22Rv1 (cell line): ENCODE data around the gene XPNPEP1.

ENCODE experiments used
- H3K27ac ChIP-seq: fragments of 450-650 bp; 2 replicates; pipeline ENCODE4 v1.5.1; 2017
- ZFX ChIP-seq: fragments of 450-650 bp; IDR thresholded peaks from 2 replicates; pipeline ENCODE4 v1.6.1; 2017; ENCODE audit warnings: antibody characterized with exemption, borderline replicate concordance
- TF ChIP-seq, protein P1 (sequence below): fragments of 450-650 bp; IDR thresholded peaks from 2 replicates; pipeline ENCODE4 v1.5.1; 2017; ENCODE audit warnings: mild to moderate bottlenecking

XPNPEP1 gene

DNA sequence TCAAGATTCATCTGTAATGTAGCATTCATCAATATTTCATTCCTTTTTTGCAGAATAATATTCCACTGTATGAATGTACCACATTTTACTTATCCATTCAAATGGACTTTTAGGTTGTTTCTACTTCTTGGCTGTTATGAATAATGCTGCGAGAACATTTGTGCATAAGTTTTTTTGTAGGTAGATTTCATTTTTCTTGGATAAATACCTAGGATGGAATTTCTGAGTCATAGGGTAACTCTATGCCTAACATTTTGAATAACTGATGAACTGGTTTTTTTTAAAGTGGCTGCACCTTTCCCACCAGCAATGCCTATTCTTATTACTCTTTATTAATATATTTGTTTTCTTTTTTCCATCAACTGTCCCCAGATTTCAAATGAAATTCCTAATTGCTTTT, 9.1 kb upstream of the XPNPEP1 start:
- H3K27ac ChIP-seq = no peak overlapping the region
- TF ChIP-seq, protein P1, sequence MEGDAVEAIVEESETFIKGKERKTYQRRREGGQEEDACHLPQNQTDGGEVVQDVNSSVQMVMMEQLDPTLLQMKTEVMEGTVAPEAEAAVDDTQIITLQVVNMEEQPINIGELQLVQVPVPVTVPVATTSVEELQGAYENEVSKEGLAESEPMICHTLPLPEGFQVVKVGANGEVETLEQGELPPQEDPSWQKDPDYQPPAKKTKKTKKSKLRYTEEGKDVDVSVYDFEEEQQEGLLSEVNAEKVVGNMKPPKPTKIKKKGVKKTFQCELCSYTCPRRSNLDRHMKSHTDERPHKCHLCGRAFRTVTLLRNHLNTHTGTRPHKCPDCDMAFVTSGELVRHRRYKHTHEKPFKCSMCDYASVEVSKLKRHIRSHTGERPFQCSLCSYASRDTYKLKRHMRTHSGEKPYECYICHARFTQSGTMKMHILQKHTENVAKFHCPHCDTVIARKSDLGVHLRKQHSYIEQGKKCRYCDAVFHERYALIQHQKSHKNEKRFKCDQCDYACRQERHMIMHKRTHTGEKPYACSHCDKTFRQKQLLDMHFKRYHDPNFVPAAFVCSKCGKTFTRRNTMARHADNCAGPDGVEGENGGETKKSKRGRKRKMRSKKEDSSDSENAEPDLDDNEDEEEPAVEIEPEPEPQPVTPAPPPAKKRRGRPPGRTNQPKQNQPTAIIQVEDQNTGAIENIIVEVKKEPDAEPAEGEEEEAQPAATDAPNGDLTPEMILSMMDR = no peak
- TF ChIP-seq ZFX = no peak

DNA sequence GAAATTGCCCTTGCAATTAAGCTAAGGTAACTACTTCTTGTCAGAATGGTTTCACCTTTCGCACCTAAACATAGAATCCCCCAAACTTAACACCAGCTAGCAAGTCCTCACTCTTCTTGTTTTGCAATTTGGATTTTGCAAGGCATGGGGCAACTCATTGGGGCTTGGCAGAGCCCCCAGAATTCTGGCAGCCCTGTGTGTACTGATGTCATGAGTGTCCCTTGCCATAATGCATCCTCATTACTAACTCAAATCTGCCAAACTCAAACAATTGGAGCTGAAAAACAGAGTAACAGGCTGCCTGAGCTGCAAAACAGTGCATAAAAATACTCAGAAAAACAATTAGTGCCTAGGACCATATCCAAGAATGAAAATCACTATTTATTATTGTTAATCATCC, 7.9 kb upstream of the XPNPEP1 start:
- TF ChIP-seq, protein P1 = no peak
- no peak for TF ChIP-seq ZFX
- H3K27ac ChIP-seq = no peak overlapping the region

DNA sequence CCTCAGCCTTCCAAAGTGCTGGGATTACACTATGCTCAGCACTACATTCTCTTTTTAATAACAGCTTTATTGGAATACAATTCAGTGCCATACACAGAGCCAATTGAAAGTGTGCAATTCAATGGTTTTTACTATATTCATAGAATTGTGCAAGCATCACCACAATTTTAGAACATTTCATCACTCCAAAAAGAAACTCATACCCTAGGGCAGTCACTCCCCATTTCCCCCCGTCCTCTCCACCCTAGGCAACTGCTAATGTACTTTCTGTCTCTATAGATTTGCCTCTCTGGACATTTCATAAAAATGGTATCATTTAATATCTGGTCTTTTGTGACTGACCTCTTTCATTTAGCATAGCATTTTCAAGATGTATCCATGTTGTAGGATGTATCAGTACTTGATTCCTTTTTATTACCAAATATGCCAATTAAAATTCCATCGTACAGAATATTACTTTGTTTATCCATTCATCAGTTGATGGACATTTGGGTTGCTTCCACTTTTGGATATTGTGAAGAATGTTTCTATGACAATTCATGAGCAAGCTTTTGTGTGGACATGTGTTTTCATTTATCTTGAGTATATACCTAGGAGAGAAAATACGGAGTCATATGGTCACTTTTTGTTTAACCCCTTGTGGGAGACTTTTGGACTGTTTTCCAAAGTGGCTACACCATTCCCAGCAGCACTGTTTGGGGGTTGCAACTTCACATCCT, 6.3 kb upstream of the XPNPEP1 start:
- H3K27ac ChIP-seq = no peak overlapping the region
- no peak for TF ChIP-seq ZFX
- TF ChIP-seq, protein P1 = no peak

DNA sequence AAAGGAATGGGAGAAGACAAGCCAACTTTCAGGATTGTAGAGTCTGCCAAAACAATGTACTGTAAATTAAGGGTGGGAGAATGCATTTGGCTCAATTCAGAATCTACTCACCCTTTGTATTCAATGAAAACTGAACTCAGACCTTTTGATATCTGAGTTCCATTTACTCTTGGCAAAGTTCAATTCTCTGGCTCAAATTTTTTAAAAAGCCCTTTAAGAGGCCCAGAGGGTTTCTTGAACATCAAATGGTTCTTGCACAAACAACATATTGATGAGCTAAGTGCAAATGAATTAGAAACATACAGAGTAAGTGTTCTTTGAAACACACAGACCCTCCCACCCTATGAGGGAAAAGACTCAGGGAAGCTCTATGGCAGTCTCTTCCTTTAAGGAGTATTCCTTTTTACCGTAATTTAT, 5.2 kb upstream of the XPNPEP1 start:
- no peak overlapping the region for H3K27ac ChIP-seq
- no peak for TF ChIP-seq ZFX
- TF ChIP-seq, protein P1 = no peak

DNA sequence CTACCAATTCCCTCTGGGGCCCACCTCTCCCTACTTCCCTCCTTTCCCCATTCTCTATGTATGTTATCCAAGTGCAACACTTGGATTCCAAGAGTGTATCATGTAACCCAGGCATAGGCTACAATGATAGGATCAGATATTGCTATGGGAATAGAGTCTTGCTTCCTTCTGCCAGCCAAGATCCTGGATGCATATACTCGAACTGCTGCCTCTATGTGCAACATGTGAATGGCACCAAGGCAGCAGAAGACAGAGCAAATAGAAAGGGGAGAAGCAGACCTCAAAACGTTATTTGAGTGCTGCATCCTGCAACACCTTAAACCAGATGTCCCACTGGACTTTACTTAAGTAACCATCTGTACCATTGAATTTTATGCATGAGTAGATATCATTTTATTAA, 3.5 kb upstream of the XPNPEP1 start:
- TF ChIP-seq, protein P1 = no peak
- no peak for TF ChIP-seq ZFX
- H3K27ac ChIP-seq = no peak overlapping the region

DNA sequence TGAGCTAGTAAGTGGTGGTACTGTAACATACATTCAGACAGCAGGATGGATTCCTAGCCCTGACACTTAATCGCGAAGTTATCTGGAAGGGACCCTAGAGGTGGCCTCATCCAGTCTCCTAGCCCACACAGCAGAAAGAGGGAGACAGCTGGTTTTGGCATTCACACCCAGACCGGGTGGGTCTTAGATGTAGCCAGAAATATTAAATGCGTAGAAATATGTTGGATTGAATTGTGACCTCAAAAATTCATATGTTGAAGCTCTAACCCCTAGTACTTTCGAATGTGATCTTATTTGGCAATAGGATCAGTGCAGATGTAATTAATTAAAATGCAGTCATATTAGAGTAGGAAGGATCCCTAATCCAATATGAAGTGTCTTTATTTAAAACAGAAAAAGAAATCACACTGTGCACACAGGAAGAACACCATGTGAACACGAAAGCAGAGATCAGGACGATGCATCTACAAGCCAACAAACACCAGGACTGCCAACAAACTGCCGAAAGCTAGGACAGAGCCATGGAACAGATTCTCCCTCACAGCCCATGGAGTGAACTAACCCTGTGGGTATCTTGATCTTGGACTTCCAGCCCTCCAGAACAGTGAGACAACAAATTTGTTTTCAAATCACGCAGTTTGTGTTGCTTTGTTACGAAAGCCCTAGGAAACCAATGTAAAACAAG, 2.9 kb upstream of the XPNPEP1 start:
- TF ChIP-seq, protein P1 = no peak
- TF ChIP-seq ZFX = no peak
- no peak overlapping the region for H3K27ac ChIP-seq

DNA sequence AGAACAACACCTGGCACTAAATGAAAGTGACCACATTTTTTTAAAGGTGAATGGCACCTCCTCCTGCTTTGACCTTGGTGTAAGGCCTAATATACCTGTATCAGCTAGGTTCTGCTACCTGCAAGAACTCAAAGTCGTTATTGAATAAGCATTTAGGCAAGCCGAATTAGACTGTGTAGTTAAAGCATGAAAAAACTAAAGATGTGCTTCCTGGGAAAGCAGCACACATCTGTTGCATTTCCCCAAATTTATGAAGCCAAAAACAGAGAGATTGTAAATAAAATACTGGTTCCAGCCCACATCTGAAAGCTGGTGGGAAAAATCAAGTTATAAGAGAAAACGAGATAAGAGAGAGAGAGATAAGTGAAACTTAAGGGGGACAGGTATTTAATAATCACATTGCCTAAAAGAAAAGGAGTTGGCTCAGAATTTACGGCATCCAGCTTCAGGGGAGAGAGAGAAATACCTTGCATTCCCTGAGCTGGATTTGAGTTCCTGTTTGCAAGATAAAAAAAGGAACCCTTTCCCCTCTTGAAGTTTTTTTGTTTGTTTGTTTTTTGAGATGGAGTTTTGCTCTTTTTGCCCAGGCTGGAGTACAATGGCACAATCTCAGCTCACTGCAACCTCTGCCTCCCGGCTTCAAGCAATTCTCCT, 1.8 kb upstream of the XPNPEP1 start:
- no peak overlapping the region for H3K27ac ChIP-seq
- TF ChIP-seq ZFX = no peak
- TF ChIP-seq, protein P1 = no peak
